GM19438 (cell line): ENCODE results near the gene FRMD3.
"Not testable (repeated sequence)": the region's sequence is repeated elsewhere in the genome, so short reads cannot be mapped to it uniquely, and the experiment has no call there.

Source experiments
- ATAC-seq: cut with Tn5 transposase; IDR thresholded peaks from one replicate; pipeline ENCODE4 v1.9.1; 2021; ENCODE audit warnings: low read depth; ENCODE audit not compliant: unreplicated experiment

Gene FRMD3

DNA sequence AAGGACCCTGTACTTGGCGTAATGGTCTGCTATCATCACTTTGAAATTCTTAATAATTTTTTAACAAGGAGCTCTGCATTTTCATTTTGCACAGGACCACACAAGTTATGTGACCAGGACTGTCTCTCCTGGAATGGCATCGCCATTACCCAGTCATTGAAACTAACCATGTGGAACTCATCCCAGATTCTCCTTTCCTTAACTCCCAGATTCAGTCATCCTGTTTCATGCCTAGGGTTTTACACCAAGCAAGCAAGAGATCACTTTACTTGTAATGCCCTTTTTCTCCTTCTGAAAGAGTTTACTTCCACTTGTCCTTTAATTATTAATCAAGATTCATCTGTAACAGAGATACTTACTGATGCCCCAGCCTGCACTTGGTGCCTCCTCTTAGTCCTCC is 12.0 kb downstream of the FRMD3 start:
- ATAC-seq: no peak

DNA sequence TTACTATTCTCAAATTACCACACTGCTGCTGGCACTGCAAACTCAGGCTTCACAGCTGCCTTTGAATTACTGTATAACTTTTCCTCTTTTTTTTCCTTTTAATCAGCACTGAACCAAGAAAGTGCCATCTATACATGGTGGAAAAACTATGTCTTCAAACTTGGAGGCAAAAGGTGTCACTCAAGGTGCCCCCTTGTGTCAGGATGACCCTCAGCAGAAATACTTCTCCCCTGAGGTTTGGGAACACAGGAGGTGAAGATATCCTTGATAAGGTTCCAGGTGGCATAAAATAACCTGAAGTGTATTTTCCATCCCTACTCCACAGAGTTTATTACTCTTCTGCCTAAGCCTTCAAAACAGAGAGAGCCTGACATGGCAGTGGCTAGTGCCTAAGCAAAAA is 14.5 kb downstream of the FRMD3 start:
- ATAC-seq: no peak

DNA sequence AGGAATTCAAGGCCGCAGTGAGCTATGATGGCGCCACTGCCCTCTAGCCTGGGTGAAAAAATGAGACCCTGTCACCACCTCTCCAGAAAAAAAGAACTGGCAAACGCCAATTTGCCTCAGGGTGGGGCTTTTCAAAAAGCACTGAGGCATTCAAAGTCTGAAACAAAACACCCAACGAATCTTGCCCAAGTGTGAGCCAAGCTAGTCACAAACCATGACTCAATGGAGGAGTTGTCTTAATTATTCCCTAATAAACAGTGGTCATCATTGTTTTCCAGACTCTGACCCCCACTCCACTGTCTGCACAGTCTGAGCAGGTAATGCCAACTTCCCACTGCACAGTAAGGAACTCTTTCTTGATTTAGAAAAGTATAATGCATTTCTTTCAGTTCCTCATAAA is 16.8 kb downstream of the FRMD3 start:
- no peak for ATAC-seq

DNA sequence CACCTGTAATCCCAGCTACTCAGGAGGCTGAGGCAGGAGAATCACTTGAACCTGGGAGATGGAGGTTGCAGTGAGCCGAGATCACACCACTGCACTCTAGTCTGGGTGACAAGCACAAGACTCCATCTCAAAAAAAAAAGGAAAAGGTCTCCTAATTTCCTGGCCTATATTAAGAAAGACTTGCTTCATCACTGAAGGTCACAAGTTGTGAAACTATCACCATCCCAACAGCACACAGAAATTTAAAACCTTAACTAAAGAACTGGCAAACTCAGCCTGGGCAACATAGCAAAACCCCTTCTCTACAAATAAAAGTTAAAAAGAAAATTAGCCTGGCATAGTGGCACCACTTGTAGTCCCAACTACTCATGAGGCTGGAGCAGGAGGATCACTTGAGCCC is 17.2 kb downstream of the FRMD3 start:
- no peak for ATAC-seq

DNA sequence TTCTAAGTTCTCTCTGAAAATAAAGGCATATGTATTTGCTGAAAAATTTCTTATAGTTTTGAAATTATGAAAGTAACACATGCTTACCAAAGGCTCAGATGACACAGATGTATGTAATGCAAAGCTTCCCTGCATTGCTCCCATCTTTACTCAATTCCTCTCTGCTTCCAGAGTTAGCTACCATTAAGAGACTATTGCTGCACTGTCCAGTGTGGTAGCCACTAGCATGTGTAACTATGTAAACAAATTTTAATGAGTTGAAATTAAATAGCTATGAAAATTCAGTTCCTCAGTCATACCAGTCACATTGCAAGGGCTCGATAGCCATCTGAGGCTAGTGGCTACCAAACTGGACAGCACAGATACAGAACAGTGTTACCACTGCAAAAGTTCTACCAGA is 17.9 kb downstream of the FRMD3 start:
- no peak for ATAC-seq

DNA sequence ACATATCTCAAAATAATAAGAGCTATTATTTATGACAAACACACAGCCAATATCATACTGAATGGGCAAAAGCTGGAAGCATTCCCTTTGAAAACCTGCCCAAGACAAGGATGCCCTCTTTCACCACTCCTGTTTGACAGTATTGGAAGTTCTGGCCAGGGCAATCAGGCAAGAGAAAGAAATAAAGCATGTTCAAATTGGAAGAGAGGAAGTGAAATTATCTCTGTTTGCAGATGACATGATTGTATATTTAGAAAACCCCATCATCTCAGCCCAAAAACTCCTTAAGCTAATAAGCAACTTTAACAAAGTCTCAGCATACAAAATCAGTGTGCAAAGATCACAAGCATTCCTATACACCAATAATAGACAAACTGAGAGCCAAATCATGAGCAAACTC is 20.2 kb downstream of the FRMD3 start:
- not testable (repeated sequence) for ATAC-seq

DNA sequence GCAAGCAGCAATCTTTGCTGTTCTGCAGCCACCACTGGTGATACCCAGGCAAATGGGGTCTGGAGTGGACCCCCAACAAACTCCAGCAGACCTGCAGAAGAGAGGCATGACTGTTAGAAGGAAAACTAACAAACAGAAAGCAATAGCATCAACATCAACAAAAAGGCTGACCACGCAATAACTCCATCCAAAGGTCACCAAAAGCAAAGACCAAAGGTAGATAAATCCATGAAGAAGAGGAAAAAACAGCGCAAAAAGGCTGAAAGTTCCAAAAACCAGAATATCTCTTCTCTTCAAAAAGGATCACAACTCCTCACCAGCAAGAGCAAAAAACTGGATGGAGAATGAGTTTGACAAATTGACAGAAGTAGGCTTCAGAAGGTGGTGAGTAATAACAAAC is 23.4 kb downstream of the FRMD3 start:
- ATAC-seq: no peak

DNA sequence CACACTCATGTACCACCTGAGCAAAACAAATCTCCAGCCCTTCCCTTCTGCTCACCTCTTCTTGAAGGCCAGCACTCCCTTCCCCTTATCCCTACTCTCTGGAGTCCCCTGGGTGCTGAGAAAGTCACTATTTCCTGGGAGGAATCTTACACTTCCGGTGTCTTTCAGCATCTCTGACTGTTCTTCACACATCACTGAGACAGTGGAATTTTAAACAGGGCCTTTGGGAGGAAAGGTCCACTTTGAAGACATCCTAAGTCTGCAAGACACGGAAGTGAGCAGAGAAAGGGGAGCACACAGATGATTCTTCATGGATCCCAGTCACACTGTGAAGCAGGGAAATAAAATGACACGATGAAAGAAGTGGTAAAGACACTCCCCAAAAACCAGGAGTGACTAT is 25.6 kb downstream of the FRMD3 start:
- no peak for ATAC-seq

DNA sequence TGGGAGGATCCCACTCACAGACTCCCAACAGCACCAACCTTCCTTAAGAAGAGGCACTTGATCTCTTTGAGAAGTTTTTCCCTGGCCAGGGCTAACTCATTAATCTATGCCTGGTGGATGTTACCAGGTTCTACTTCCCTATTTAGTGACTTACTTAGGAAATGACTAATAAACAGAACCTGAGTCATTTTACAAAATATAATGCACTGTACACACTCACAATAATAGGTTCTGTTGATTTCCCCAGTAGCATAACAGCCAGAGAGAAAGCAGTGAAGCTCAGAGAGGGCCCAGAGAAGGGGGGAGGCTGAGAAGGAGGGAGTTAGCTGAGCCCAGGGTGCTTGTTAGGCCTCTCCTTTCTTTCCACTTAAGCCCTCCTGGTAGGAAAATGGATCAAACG is 27.1 kb downstream of the FRMD3 start:
- ATAC-seq: peak; percentile 91

DNA sequence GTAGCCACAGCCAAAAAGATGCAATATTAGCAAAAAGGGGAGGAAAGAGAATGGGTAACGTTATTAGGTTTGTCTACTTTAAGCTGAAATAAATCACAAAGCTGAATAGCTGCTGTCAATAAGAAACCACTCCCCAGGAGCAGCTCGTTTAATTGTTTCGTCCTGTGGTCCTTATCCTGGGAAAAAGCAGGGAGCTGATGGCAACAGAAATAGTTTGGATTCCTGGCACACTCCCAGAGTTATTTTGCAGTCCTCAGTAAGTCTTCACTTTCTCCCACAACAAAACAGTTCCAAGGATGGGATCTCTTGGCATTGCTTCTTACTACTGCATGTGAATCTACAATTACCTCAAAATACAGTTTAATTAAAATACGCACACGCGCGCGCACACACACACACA is 28.8 kb downstream of the FRMD3 start:
- ATAC-seq: no peak

DNA sequence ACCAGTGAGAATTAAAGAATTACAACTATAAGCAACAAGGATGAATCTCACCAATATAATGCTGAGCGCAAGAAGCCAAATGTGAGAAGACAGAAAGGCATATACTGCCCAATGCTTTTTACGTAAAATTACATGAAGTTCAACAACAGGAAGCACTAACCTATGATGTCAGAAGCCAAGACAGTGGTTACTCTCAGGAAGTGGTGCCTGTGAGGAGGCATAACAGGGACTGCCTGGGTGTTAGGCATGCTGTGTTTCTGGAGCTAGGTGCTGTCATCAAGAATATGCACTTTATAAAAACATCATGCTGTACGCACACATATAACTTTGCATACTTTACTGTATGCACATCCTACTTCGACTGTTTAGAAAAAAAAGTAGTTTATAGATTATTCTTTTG is 30.1 kb downstream of the FRMD3 start:
- ATAC-seq: no peak

DNA sequence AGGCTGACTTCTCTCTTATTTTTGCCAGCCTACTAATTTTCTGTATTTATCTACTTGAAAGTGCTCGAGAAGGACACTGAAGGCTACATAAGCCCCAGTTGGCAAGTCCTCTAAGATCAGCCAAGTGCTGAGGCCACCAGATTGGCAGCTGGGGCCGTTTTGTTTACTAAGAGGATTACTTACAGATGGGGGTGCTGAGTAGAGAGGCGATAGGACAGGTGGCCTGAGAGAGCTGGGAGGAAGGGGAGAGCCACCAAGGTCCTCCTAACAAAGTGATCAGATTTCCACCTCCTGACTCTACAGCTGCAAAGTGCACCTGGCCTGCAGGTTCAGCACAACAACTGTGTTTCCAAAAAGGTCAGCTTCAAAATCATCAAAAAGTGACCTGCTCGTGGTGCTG is 32.9 kb downstream of the FRMD3 start:
- no peak for ATAC-seq

DNA sequence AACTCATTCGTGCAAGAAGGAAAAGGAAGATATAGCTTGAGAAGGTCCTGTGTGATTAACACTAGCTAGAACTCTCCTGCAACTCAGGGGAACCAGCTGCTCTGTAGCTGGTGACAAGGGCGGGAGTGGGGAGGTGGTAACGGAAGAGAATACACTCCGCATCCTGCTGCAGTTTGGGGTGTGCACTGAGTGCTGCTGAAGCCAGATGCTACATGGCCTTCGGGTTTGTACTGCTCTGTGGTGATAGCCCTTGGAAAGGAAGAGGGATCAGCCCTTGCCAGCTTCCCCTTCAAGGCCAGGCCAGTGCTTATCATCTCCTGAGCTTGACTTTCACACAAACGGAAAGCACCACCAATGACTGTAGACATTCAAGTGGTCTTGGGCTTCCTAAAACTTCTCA is 34.3 kb downstream of the FRMD3 start:
- ATAC-seq: no peak

DNA sequence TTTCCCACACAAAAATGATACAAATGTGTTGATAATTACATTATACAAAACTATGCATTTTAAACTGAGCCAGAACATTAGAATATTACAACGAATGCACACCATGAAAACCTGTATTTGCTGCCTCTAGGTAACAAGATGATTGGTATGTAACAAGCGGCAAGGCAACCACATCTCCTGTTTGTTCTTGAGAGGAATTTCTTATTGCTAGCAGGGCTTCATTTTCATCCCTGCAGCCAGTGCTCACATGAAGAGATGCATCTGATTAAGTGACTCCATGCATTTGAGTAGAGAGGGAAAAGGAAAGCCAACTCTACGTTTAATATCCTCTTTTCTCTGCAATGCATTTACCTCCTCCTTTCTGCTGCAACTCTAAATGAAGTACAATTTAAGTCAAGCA is 36.6 kb downstream of the FRMD3 start:
- no peak for ATAC-seq

DNA sequence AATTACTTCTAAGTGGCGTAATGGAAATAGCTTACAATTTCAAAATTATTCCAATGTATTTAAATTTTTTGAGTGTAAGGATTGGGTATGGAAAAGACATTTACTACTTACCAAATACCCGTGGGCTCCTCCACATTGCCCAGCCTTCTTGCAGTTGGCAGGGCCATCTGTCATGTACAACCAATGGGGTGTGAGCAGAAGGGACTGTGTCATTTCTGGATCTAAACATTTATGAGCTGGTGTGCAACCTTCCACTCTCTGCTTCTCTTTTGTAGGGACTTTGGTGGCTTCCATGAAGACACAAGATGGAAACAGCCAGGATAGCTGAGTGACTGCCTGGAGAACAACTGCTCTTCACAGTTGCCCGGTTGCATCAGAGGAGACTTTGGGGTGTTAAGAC is 40.8 kb downstream of the FRMD3 start:
- no peak for ATAC-seq

DNA sequence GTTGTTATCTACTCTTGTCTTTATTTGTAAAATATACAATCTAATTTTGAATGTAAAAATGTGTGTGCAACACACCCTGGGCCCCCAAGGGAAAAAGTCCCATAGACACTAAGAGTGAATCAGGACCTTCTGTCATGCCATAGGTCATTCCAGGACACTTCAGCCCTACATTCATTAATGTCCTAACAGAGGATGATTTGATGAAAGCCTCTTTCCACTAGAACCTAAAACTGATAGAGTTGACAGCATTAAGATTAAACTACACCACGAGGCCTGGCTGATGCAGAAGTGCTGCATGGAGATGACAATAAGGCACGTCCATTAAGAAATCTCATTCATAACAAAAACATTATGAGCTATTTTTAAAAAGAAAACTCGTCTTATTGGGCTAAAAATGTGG is 46.2 kb downstream of the FRMD3 start:
- ATAC-seq: no peak

DNA sequence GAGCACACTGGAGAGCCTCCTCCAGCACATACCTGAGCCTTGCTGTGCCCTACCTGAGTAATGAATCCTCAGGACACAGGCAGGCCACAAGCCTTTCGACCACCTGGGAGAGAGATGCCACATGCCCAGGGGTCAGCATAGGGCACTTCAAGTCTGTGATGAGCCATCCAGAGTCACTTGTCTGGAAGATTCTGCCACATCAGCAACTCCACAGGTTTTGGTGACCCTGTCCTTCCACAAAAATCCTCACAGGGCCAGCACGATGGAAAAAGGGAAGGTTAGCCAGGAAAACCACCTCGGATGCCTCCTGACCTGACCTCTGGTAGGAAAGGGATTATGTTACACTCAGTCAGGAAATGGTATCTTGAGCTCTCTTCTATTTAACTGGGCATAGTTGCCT is 46.8 kb downstream of the FRMD3 start:
- no peak for ATAC-seq

DNA sequence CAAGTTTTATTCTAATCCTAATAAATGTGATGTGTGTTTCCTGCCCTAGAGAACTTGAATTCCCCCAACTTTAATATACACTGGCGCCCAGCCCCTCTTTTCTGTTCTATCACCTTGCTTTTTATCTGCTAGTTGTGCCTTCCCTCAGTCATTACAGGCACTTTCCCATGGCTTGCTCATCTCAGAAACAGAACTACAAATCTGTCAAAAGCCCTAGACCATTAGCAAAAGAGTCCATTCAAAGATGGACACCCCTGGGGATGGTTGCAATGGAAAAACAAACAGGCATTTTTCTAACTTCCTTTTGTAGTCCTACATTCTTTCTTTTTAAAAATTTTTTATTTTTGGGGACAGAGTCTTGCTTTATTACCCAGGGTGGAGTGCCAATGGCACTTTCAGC is 48.2 kb downstream of the FRMD3 start:
- ATAC-seq: no peak

DNA sequence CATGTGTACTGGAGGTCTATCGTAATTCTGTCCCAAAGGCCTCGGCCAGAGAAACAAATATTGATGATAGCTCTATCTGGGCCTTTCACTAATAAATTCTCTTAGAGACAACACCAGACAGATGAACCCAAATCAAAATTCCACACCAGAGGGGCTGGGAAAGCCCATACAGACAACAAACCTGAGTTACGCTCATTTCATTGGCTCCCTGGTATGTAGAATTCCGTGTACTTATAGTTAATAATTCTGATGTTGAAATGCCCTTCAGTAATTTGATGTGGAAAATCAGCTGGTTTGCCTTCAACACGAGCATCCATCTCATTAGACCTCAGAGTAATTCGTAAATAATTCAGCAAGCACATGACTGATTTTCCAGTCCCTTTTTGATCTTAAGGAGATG is 53.2 kb downstream of the FRMD3 start:
- ATAC-seq: no peak

DNA sequence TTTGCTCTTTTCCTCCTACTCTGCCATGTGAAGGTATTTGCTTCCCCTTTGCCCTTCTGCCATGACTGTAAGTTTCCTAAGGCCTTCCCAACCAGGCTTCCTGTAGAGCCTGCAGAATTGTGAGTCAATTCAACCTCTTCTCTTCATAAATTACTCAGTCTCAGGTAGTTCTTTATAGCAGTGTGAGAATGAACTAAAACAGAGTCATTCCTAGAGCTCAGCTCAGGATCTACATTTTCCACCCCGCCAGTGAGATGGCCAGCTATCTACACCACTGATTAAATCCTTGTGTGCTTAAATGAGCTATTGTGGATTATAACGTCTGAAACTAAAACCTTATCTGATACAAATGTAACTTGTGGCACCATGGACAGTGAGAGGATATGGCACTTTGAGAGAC is 55.0 kb downstream of the FRMD3 start:
- no peak for ATAC-seq

DNA sequence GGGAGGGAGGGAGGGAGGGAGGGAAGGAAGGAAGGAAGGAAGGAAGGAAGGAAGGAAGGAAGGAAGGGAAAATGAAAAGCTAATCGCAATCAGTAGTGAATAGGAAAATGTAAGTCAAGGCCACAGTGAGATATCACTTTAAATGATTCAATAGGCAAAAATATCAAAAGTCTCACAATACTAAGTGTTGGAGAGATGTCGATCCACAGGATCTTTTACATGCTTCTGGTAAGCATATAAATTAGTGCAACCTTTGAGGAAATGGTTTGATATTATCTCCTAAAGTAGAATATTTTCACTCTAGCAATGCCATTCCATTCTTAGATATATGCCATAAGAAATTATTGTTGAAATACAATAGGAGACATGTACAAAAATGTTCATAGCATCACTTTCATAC is 58.4 kb downstream of the FRMD3 start:
- no peak for ATAC-seq

DNA sequence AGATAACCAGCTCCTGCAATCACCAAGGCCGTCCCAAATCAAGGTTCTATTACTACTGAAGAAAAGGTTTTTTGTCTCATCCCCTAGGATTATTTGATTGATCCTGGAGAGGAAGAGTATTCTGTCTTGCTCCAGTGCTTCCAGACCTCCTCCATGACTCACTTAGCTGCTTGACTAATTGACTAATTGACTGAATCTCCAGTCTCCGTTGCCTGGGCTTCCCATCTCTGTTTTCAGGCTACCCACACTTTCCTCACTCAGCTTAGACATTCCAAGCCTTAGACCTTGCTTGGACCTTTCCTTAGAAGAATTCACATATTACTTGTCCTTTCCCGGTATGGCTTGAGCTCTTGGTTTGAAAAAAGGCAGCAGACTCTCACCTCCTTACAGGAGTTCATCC is 60.6 kb downstream of the FRMD3 start:
- ATAC-seq: no peak

DNA sequence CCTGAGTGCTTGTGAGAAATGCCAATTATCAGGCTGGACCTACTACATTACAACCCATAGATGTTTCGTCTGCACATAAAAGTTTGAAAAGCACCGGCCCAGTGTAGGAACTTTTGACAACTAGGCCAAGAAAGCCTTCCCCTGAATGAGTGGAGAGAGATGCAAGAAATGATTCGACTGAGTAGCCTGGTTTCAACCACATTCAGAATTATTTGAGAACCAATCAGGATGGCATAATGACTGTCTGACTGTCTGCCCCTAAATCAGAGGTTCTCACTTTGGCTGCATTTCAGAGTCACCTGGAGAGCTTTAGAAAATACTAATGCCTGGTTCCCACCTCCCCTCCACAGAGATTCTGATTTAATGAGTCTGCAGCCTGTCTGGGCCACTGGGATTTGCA is 61.1 kb downstream of the FRMD3 start:
- ATAC-seq: no peak

DNA sequence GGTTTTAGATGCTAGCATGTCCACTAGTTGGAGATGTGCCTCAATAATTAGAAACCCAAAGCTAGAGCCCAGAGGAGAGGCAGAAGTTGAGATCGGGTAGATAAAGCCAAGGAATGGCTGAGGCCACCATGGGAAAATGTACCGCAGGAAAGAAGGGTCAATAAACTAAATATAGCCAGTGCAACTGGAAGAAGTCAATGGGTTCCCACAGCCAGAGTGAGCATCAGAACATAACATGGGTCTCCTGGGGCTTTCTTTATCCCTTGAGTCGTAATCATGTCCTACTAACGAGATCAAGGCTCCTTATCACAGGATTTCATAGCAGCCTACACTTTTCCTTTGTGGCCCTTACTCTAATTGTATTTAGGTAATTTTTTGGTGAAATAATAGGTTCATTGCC is 61.7 kb downstream of the FRMD3 start:
- ATAC-seq: no peak
